ENCODE data around the gene ART5.

Gene ART5

DNA sequence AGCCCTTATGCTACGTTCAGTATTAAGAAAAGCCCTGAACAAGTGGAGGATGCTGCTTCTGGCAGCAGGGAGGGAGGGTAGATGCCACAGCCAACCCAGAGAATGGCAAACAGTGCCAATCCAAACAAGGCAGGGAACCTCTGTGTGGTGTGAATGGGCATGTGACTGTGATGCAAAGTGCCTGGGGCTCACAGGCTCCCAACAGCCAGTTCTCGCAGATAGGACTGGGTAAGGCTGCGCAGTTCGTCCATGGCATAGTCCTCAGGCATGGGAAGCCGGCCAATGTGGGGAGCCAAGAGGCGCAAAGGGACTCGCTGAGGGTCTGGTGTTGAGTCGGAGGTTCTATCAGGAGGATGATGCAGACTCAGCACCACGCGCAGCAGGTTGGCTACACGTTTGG lies 34.2 kb upstream of the ART5 start:
- TF ChIP-seq CTCF (IDR thresholded peaks at IDR 0.05; ENCODE audit: insufficient read depth, missing control alignments) = no peak
- DNase-seq (ENCODE audit: insufficient read length, low spot score) (no peak), FAIRE-seq (no peak)

- TF ChIP-seq CTCF (IDR thresholded peaks at IDR 0.05; ENCODE audit: insufficient read depth, missing control alignments) = no peak
- no peak for FAIRE-seq
- no peak for DNase-seq (ENCODE audit: insufficient read length, low spot score)
Observed at GRCh38 chr11:3674189-3674588, 32.4 kb upstream of the ART5 start.

- FAIRE-seq = no peak
- TF ChIP-seq CTCF (IDR thresholded peaks at IDR 0.05; ENCODE audit: insufficient read depth, missing control alignments) = no peak
- DNase-seq (ENCODE audit: insufficient read length, low spot score) = no peak
Observed at GRCh38 chr11:3671334-3672254, 29.8 kb upstream of the ART5 start, which contains the start of gene CHRNA10. TSS of gene CHRNA10 (minus strand) at chr11:3671384. CDS start at chr11:3671312, 72 bp downstream.

DNA sequence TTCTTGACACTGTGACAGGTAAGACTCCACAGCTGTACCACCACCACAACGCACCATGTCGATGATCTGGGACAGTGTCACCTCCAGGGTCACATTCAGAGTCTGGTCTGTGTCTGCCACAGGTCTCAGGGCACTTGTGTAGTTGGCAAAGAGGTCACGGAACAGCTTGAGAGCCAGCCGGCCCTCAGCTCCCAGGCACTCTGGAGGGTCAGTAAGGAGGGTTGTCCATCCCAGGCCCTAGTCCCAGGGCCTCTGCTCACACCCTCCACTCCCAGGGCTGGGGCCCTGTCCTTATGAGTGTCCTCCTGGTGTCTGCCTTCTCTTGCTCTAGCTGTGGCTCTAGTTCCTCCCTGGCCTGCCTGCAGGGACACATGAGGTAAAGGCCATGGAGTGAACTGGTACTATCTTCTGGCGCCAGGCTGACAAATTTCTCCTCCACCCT lies 28.0 kb upstream of the ART5 start:
- no peak for DNase-seq (ENCODE audit: insufficient read length, low spot score)
- no peak for TF ChIP-seq CTCF (IDR thresholded peaks at IDR 0.05; ENCODE audit: insufficient read depth, missing control alignments)
- FAIRE-seq = no peak

DNA sequence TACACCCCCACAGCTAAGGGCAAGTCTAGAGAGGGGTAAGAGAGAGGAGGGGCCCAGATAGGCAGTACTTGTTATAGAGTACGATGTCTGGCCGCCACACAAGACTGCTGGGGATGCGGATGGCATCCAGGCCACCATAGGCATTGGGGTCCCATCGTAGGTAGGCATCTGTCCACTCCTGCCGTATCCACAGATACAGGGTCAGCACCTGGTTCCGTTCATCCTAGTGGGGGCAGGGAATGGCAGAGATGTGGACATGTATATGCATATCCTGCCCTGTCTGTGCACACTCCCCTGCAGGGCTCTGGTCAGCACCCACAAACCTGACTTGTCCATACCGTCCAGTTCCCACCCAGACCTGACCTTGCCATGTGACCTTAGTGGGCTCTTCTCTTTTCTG lies 27.3 kb upstream of the ART5 start:
- DNase-seq (ENCODE audit: insufficient read length, low spot score) (no peak), FAIRE-seq (no peak)
- no peak for TF ChIP-seq CTCF (IDR thresholded peaks at IDR 0.05; ENCODE audit: insufficient read depth, missing control alignments)

DNA sequence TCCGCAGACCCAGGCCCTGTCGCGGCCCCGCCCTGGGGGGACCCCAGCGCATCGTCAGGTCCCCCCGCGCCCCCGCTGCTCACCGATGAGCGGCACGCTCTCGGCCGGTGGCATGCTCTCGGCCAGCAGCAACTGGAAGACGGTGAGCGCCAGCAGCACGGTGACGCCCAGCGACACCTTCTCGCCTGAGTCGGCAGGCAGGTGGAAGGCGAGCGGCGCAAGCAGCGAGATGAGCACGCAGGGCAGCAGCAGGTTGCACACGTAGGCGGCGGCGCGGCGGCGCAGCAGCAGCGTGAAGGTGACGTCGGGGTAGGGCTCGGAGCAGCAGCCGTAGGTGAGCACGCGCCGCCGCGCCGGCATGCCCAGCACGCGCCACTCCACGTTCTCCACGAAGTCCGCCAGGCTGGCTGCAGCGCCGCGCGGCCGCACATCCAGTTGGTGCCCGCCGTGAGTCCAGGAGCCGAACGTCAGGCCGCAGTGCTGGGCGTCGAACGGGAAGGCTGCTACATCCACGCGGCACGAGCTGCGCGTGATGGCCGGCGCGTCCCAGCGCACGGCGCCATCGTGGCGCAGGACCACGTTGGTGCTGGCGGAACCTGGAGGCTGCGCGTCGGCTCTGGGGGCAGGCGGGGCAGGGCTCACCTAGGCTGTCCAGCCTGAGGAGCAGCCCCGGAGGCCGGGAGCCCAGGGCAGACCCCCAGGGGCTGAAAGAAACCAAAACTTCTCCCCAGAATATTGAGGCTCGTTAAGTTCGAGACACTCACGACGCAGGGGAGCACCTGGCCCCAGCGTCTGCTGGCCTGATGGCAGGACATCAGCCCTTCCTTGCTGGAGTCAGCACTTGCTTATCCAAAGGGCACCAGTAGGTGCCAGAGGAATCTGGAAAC lies 25.6 kb upstream of the ART5 start:
- FAIRE-seq = no peak
- no peak for TF ChIP-seq CTCF (IDR thresholded peaks at IDR 0.05; ENCODE audit: insufficient read depth, missing control alignments)
- DNase-seq (ENCODE audit: insufficient read length, low spot score) = no peak
